ENCODE measurements around the gene CASP6. TPM values are rescaled to one million over a fixed set of nuclear protein-coding genes. Genes with fewer than 3 reads are reported as not detected.

Gene CASP6
- total RNA-seq, 1 experiment from 2014 or later = 30.5 TPM

DNA sequence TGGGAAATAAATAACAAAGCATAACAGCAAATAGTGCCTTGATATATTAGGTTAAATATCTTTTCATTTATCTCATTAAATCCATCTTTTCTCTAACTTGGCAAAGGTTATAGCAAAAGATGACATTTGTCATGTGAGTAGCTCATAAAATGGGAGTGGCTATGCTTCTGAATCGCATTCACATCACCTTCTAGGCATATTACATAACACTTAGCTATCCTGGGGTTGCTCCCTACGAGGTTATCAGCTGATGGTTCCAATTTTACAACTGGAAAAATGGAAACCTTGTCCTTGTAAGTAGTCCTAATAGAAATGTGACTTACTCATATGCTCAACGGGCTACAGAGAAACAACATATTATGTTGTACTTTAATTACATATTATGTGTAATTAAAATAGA, 10.3 kb upstream of the CASP6 start:
- H3K9me3 ChIP-seq (ENCODE audit: low read depth, low read length, poor library complexity, severe bottlenecking) = no peaks in the 10 kb centered on the region
- POLR2A ChIA-PET (ENCODE audit: low non-redundant PET) = no interaction called here
- BruUV-seq (replicated peaks) = no TSS peak
- H3K27me3 ChIP-seq (replicated peaks; ENCODE audit: insufficient read depth, low read depth, low read length, poor library complexity) = no peaks in the 10 kb centered on the region
- no peak for TF ChIP-seq EZH2 (IDR thresholded peaks at IDR 0.05; ENCODE audit: borderline replicate concordance, low read depth, low read length, poor library complexity, severe bottlenecking)
- TF ChIP-seq, protein P1, sequence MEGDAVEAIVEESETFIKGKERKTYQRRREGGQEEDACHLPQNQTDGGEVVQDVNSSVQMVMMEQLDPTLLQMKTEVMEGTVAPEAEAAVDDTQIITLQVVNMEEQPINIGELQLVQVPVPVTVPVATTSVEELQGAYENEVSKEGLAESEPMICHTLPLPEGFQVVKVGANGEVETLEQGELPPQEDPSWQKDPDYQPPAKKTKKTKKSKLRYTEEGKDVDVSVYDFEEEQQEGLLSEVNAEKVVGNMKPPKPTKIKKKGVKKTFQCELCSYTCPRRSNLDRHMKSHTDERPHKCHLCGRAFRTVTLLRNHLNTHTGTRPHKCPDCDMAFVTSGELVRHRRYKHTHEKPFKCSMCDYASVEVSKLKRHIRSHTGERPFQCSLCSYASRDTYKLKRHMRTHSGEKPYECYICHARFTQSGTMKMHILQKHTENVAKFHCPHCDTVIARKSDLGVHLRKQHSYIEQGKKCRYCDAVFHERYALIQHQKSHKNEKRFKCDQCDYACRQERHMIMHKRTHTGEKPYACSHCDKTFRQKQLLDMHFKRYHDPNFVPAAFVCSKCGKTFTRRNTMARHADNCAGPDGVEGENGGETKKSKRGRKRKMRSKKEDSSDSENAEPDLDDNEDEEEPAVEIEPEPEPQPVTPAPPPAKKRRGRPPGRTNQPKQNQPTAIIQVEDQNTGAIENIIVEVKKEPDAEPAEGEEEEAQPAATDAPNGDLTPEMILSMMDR (conservative IDR thresholded peaks at IDR 0.05; ENCODE audit: low read depth, low read length) = no peak
- H3K27ac ChIP-seq (ENCODE audit: low read depth, low read length, poor library complexity, severe bottlenecking) = no peak overlapping the region
- H3K4me3 ChIP-seq (ENCODE audit: low read depth, low read length, poor library complexity, severe bottlenecking) = no peak overlapping the region
- no peaks in the 10 kb centered on the region for H3K4me1 ChIP-seq (ENCODE audit: insufficient read depth, low read length, poor library complexity, severe bottlenecking)
- intact Hi-C loops (cut with micrococcal nuclease; ENCODE audit: unreplicated experiment) = no loop called here
- no peak for DNase-seq (ENCODE audit: low spot score)
- CTCF ChIA-PET = no interaction called here
- H3K36me3 ChIP-seq (ENCODE audit: insufficient read depth, low read length, poor library complexity, severe bottlenecking) = peaks cover 10% of the 10 kb centered on the region

DNA sequence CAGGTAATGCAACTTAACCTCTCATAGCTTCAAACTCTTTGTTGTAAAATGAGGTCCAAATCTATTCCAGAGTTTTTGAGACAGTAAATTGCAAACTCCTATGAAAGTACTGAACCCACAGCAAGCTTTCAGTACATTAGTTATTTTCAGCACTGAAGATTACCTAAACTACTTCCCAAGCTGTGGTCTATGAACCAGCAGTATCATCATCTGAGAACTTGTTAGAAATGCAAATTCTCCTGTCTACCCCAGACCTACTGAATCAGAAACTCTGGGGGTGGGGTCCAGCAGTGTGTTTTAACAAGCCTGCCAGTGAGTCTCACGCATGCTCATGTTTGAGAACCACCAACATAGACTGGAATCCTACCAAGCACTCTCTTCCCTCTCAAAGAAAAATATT, 5.7 kb upstream of the CASP6 start:
- Histone ChIP-seq H3K4me3 (ENCODE audit: low read depth, low read length, poor library complexity, severe bottlenecking) (no peak overlapping the region), H3K4me1 (ENCODE audit: insufficient read depth, low read length, poor library complexity, severe bottlenecking) (peaks cover 8% of the 10 kb centered on the region), H3K9me3 (ENCODE audit: low read depth, low read length, poor library complexity, severe bottlenecking) (no peaks in the 10 kb centered on the region), H3K27ac (ENCODE audit: low read depth, low read length, poor library complexity, severe bottlenecking) (no peak overlapping the region), H3K27me3 (replicated peaks; ENCODE audit: insufficient read depth, low read depth, low read length, poor library complexity) (no peaks in the 10 kb centered on the region), H3K36me3 (ENCODE audit: insufficient read depth, low read length, poor library complexity, severe bottlenecking) (peaks cover 8% of the 10 kb centered on the region)
- ChIA-PET CTCF (no interaction called here), POLR2A (ENCODE audit: low non-redundant PET) (no interaction called here)
- DNase-seq (ENCODE audit: low spot score) = no peak
- intact Hi-C loops (cut with micrococcal nuclease; ENCODE audit: unreplicated experiment) = loop anchor here (10.0 kb wide), 1 partner anchor 266 kb away; no protein-coding TSS in a partner anchor
- TF ChIP-seq EZH2 (IDR thresholded peaks at IDR 0.05; ENCODE audit: borderline replicate concordance, low read depth, low read length, poor library complexity, severe bottlenecking) = no peak
- TF ChIP-seq, protein P1 (conservative IDR thresholded peaks at IDR 0.05; ENCODE audit: low read depth, low read length) = no peak
- no TSS peak for BruUV-seq (replicated peaks)

GRCh38 chr4:109708435-109708834, 5.2 kb upstream of the CASP6 start:
- DNase-seq (ENCODE audit: low spot score) = no peak
- CTCF ChIA-PET = no interaction called here

More at GRCh38 chr4:109708435-109708834, 5.2 kb upstream of the CASP6 start:
- Histone ChIP-seq H3K4me3 (ENCODE audit: low read depth, low read length, poor library complexity, severe bottlenecking) (no peak overlapping the region), H3K27ac (ENCODE audit: low read depth, low read length, poor library complexity, severe bottlenecking) (no peak overlapping the region), H3K9me3 (ENCODE audit: low read depth, low read length, poor library complexity, severe bottlenecking) (no peaks in the 10 kb centered on the region), H3K36me3 (ENCODE audit: insufficient read depth, low read length, poor library complexity, severe bottlenecking) (peaks cover 3% of the 10 kb centered on the region), H3K4me1 (ENCODE audit: insufficient read depth, low read length, poor library complexity, severe bottlenecking) (peaks cover 11% of the 10 kb centered on the region), H3K27me3 (replicated peaks; ENCODE audit: insufficient read depth, low read depth, low read length, poor library complexity) (no peaks in the 10 kb centered on the region)
- intact Hi-C loops (cut with micrococcal nuclease; ENCODE audit: unreplicated experiment) = loop anchor here (10.0 kb wide), 1 partner anchor 266 kb away; no protein-coding TSS in a partner anchor
- TF ChIP-seq, protein P1 (conservative IDR thresholded peaks at IDR 0.05; ENCODE audit: low read depth, low read length) = no peak
- POLR2A ChIA-PET (ENCODE audit: low non-redundant PET) = no interaction called here
- no TSS peak for BruUV-seq (replicated peaks)

Measured in A673 (cell line).